Amniotic epithelial cell (primary cell): ENCODE data around the gene MOB4.
A peak's percentile ranks its signal among the peaks of the same experiment; 100 is the strongest.

Experiments
- DNase-seq: peaks from one replicate; pipeline ENCODE4 v3.0.0-alpha.2; 2010; ENCODE audit warnings: low read depth

The MOB4 gene

GRCh38 chr2:197591339-197592072 is 75.6 kb downstream of the MOB4 start:
- no peak for DNase-seq

GRCh38 chr2:197596766-197597165 is 80.9 kb downstream of the MOB4 start:
- no peak for DNase-seq

GRCh38 chr2:197597166-197597565 is 81.3 kb downstream of the MOB4 start:
- DNase-seq: no peak

GRCh38 chr2:197598450-197598849 is 82.6 kb downstream of the MOB4 start:
- DNase-seq: no peak

- peak; percentile 80 for DNase-seq
Measured at GRCh38 chr2:197599285-197599965, 83.6 kb downstream of the MOB4 start.

- DNase-seq: no peak
Measured at GRCh38 chr2:197600306-197600705, 84.4 kb downstream of the MOB4 start.

GRCh38 chr2:197601726-197602125 is 85.9 kb downstream of the MOB4 start:
- no peak for DNase-seq
